C4-2B (cell line): ENCODE results near the gene PCDHGA2.
"Not testable (repeated sequence)": the region's sequence is repeated elsewhere in the genome, so short reads cannot be mapped to it uniquely, and the experiment has no call there.

Experiments used
- H3K27ac ChIP-seq: fragments of 450-650 bp; 2 replicates; pipeline ENCODE4 v1.5.1; 2017
- CTCF ChIP-seq: fragments of 450-650 bp; conservative IDR thresholded peaks from 2 replicates; pipeline ENCODE4 v1.5.1; 2017; ENCODE audit warnings: mild to moderate bottlenecking
- ZFX ChIP-seq: fragments of 450-650 bp; IDR thresholded peaks from 2 replicates; pipeline ENCODE4 v1.6.1; 2017

PCDHGA2 gene

DNA sequence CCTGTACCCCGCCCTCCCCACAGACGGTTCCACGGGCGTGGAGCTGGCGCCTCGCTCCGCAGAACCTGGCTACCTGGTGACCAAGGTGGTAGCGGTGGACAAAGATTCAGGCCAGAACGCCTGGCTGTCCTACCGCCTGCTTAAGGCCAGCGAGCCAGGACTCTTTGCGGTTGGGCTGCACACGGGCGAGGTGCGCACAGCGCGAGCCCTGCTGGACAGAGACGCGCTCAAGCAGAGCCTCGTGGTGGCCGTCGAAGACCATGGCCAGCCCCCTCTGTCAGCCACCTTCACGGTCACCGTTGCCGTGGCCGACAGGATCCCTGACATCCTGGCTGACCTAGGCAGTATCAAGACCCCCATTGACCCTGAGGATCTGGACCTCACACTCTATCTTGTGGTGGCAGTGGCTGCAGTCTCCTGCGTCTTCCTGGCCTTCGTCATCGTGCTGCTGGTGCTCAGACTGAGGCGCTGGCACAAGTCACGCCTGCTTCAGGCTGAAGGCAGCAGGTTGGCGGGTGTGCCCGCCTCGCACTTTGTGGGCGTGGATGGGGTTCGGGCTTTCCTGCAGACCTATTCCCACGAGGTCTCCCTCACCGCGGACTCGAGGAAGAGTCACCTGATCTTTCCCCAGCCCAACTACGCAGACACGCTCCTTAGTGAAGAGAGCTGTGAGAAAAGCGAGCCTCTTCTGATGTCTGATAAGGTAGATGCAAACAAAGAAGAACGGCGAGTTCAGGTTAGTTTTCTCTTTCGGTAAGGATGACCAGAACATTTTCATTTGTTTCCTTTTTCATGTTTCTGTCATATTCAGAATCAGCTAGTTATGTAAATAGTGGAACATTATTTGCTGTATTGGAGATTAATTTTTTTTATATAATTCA lies 27.7 kb downstream of the PCDHGA2 start:
- TF ChIP-seq CTCF: no peak
- TF ChIP-seq ZFX: no peak
- no peak overlapping the region for H3K27ac ChIP-seq

GRCh38 chr5:141369994-141370848 lies 31.7 kb downstream of the PCDHGA2 start, which contains the start of gene PCDHGB3:
PCDHGB3 (plus strand) TSS chr5:141370242; CDS start chr5:141370395, 153 bp downstream.
- no peak within 1 kb of the TSS for H3K27ac ChIP-seq
- TF ChIP-seq CTCF: peak; percentile 58
- TF ChIP-seq ZFX: no peak

DNA sequence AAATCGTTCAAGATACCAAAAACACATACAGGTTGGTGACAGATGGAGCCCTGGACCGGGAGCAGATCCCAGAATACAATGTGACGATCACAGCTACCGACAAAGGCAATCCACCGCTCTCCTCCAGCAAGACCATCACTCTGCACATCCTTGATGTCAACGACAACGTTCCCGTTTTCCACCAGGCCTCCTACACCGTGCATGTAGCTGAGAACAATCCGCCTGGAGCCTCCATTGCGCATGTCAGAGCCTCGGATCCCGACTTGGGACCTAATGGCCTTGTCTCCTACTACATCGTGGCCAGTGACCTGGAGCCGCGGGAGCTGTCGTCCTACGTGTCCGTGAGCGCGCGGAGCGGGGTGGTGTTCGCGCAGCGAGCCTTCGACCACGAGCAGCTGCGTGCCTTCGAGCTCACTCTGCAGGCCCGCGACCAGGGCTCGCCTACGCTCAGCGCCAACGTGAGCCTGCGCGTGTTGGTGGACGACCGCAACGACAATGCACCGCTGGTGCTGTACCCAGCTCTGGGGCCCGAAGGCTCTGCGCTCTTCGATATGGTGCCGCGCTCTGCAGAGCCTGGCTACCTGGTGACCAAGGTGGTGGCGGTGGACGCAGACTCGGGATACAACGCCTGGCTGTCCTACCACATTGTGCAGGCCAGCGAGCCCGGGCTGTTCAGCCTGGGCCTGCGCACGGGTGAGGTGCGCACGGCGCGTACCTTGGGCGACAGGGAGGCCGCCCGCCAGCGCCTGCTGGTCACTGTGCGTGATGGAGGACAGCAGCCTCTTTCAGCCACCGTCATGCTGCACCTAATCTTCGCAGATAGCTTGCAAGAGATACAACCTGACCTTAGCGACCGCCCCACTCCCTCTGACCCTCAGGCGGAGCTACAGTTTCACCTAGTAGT lies 33.3 kb downstream of the PCDHGA2 start:
- no peak overlapping the region for H3K27ac ChIP-seq
- TF ChIP-seq ZFX: no peak
- TF ChIP-seq CTCF: no peak

DNA sequence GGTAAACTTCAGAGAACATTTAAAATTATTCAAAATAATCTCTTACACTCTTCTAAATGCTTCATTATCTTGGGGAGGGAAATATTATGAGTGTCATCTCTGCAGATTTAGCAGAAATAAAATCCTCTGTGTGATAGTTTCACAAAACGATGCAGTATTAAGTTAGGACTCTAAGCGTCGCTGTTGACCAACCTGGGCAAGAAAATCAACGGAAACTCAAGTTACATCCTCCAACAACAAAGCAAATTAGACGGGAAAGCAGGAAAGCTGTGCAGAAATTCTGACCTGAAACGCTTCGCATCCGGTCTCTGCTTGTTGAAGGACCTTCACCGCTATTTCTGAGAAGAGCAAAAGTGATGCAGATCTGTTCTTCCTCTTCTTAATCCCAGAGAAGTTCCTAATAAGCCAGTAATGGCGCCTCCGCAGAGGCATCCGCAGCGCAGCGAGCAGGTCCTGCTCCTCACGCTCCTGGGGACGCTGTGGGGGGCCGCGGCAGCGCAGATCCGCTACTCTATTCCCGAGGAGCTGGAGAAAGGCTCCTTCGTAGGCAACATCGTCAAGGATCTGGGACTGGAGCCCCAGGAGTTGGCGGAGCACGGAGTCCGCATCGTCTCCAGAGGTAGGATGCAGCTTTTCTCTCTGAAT lies 35.2 kb downstream of the PCDHGA2 start, which contains the start of gene PCDHGA6:
Gene PCDHGA6, plus strand, starts transcription at position 219 of the 645 bp plus-strand sequence. Its CDS starts 193 bp downstream, at position 412.
- no peak within 1 kb of the TSS for H3K27ac ChIP-seq
- TF ChIP-seq CTCF: peak; percentile 75
- TF ChIP-seq ZFX: no peak

DNA sequence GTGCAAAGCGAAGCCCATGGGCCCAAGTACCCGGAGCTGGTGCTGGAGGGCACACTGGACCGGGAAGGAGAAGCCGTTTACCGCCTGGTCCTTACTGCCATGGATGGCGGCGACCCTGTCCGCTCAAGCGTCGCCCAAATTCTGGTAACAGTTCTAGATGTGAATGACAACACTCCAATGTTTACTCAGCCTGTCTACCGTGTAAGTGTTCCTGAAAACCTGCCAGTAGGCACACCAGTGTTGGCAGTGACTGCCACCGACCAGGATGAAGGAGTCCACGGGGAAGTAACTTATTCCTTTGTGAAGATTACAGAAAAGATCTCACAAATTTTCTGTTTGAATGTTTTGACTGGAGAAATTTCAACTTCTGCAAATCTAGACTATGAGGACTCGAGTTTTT lies 36.1 kb downstream of the PCDHGA2 start:
- H3K27ac ChIP-seq: no peak overlapping the region
- TF ChIP-seq CTCF (no peak), ZFX (no peak)

GRCh38 chr5:141375444-141376155 lies 37.0 kb downstream of the PCDHGA2 start:
- H3K27ac ChIP-seq: not testable (repeated sequence)
- TF ChIP-seq CTCF: peak; percentile 41
